Measurements from ENCODE around the gene BTBD9. TPM values are rescaled to one million over a fixed set of nuclear protein-coding genes. Genes with fewer than 3 reads are reported as not detected.

The BTBD9 gene
- total RNA-seq, 2 donors from 2014 or later: 30.1 to 45.8 TPM

DNA sequence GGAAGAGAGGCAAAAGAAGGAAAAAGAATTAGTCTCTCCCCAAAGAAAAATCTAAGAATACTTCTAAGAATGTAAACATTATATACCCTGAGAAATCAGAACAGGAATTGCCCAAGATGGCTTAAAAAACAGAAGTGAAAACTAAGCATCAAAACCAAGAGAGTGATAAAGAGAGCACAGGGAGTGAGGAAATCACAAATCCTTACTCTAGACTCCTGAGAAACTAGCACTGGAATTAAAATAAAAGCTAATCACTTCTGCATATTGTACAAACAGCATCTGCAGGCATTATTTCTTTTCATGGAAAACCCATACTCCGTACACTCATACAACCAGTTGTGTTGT is 285.7 kb downstream of the BTBD9 start:
- DNase-seq (ENCODE audit: low spot score) (no peak), ATAC-seq (ENCODE audit: insufficient number of reproducible peaks, low FRiP score, low read depth) (no peak)
- Histone ChIP-seq H3K27ac (no peak overlapping the region), H3K27me3 (replicated peaks; ENCODE audit: insufficient read depth) (no peaks in the 10 kb centered on the region), H3K9me3 (no peaks in the 10 kb centered on the region), H3K4me1 (ENCODE audit: control insufficient read depth in 1 of 2, low read depth in 2 of 2) (peaks cover 7 to 18% of the 10 kb centered on the region in 2 donors), H3K36me3 (no peaks in the 10 kb centered on the region), H3K4me3 (no peak overlapping the region)
- TF ChIP-seq, protein P1, sequence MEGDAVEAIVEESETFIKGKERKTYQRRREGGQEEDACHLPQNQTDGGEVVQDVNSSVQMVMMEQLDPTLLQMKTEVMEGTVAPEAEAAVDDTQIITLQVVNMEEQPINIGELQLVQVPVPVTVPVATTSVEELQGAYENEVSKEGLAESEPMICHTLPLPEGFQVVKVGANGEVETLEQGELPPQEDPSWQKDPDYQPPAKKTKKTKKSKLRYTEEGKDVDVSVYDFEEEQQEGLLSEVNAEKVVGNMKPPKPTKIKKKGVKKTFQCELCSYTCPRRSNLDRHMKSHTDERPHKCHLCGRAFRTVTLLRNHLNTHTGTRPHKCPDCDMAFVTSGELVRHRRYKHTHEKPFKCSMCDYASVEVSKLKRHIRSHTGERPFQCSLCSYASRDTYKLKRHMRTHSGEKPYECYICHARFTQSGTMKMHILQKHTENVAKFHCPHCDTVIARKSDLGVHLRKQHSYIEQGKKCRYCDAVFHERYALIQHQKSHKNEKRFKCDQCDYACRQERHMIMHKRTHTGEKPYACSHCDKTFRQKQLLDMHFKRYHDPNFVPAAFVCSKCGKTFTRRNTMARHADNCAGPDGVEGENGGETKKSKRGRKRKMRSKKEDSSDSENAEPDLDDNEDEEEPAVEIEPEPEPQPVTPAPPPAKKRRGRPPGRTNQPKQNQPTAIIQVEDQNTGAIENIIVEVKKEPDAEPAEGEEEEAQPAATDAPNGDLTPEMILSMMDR (IDR thresholded peaks at IDR 0.05): no peak

DNA sequence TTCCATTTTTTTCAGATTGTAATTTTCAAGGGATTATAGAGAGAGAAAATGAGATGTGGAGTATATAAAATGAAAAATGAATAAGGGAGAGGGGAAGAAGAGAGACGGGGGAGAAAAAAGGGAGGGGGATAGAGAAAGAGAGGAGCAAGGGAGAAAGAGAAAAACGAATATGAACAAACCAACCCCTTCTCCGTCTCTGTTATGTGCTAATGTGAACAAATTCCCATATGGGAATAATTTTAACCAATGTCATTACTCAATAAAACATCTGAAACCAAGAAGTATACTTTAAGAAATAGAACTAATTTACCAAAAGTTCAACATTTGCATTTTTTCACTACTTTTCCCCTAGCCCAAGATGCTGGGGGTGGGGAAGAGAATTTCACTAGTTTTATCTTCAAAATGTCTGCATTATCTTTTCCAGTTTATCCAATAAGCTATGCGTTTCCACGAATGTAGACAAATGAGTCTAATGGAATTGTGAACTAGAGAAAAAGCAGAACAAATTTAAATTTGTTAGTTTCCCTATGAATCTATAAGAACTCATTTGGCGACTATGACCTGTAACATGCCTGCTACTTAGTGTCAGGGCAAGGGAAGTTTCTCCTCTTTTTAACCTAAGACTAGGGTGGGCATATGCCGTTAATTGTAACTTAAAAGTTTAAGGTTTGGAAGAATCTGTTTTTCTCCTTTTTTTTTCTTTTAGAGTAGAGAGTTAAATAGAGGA is 286.3 kb downstream of the BTBD9 start:
- Histone ChIP-seq H3K27me3 (replicated peaks; ENCODE audit: insufficient read depth) (no peaks in the 10 kb centered on the region), H3K4me1 (ENCODE audit: control insufficient read depth in 1 of 2, low read depth in 2 of 2) (peaks cover 7 to 18% of the 10 kb centered on the region in 2 donors), H3K27ac (no peak overlapping the region), H3K36me3 (no peaks in the 10 kb centered on the region), H3K4me3 (no peak overlapping the region), H3K9me3 (no peaks in the 10 kb centered on the region)
- TF ChIP-seq, protein P1 (IDR thresholded peaks at IDR 0.05): no peak
- DNase-seq (ENCODE audit: low spot score): no peak
- ATAC-seq (ENCODE audit: insufficient number of reproducible peaks, low FRiP score, low read depth): no peak

DNA sequence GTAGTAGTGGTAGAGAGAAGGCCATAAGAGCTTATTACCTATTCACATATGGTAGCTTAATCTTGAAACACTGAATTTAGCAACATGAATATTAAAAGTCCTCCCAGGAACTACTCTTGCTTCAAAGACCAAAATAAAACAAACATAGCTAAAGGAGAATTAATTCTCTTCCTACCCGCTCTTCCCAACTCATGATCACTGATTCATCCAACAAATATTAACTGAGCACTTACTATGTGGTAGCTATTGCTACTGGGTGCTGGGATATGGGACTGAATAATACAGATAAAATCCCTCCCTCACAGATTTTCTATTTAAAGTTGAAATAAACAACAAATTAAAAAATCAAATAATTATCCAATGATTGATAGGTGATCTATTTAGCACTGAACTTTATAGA is 287.1 kb downstream of the BTBD9 start:
- Histone ChIP-seq H3K27ac (no peak overlapping the region), H3K4me1 (ENCODE audit: control insufficient read depth in 1 of 2, low read depth in 2 of 2) (peaks cover 7 to 18% of the 10 kb centered on the region in 2 donors), H3K4me3 (no peak overlapping the region), H3K27me3 (replicated peaks; ENCODE audit: insufficient read depth) (no peaks in the 10 kb centered on the region), H3K9me3 (no peaks in the 10 kb centered on the region), H3K36me3 (no peaks in the 10 kb centered on the region)
- no peak for DNase-seq (ENCODE audit: low spot score)
- TF ChIP-seq, protein P1 (IDR thresholded peaks at IDR 0.05): no peak
- ATAC-seq (ENCODE audit: insufficient number of reproducible peaks, low FRiP score, low read depth): no peak

DNA sequence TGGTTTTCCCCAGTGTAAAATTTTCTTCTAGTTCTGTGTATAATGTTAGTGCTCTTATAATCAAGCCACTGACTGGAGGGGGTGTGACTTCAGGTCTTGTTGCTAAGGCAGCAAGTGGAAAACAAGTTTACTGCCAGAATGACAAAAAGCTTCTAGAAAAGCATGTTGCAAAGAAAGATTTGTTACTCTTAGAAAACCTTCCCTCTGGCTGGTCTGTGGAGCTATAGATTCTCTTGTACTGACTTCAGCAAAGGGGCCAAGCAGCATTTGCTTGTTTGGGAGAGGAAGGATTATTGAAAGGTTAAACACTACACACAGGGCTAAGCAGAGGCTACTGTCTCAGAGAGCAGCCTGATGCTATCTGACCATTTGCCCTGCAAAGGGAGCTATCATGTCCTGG is 288.8 kb downstream of the BTBD9 start:
- no peak for DNase-seq (ENCODE audit: low spot score)
- Histone ChIP-seq H3K4me1 (ENCODE audit: control insufficient read depth in 1 of 2, low read depth in 2 of 2) (peaks cover 7 to 18% of the 10 kb centered on the region in 2 donors), H3K27ac (no peak overlapping the region), H3K36me3 (no peaks in the 10 kb centered on the region), H3K9me3 (no peaks in the 10 kb centered on the region), H3K27me3 (replicated peaks; ENCODE audit: insufficient read depth) (no peaks in the 10 kb centered on the region), H3K4me3 (no peak overlapping the region)
- no peak for ATAC-seq (ENCODE audit: insufficient number of reproducible peaks, low FRiP score, low read depth)
- TF ChIP-seq, protein P1 (IDR thresholded peaks at IDR 0.05): no peak

DNA sequence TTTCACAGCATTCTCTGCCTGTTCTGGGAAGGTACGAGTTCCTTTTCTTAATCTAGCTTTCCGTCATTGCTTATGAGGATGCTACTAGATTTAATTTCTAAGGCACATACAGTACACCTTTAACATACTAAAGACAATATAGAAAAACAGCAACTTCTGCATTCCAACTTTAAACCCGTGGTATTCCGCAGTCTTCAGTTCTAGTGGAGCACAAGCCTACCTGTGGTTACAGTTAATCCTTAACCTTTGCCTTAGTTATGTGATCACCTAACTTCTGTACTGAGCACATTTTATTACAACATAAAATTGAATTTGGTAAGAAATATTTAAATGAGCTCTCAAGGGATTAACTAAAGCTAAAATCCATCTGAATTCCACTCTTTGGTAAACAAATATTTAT is 289.5 kb downstream of the BTBD9 start:
- Histone ChIP-seq H3K4me3 (no peak overlapping the region), H3K36me3 (no peaks in the 10 kb centered on the region), H3K9me3 (no peaks in the 10 kb centered on the region), H3K27me3 (replicated peaks; ENCODE audit: insufficient read depth) (no peaks in the 10 kb centered on the region), H3K27ac (no peak overlapping the region), H3K4me1 (ENCODE audit: control insufficient read depth in 1 of 2, low read depth in 2 of 2) (peaks cover 7 to 18% of the 10 kb centered on the region in 2 donors)
- DNase-seq (ENCODE audit: low spot score) (no peak), ATAC-seq (ENCODE audit: insufficient number of reproducible peaks, low FRiP score, low read depth) (no peak)
- TF ChIP-seq, protein P1 (IDR thresholded peaks at IDR 0.05): no peak

Data from thoracic aorta (tissue), 2 donors.